ENCODE data around the gene RELB.

The RELB gene

GRCh38 chr19:45010306-45010705 lies 9.0 kb downstream of the RELB start:
- Histone ChIP-seq H3K9ac (ENCODE audit: low read depth, low read length) (no peak overlapping the region), H3K9me3 (ENCODE audit: insufficient read depth, low read length, severe bottlenecking) (no peaks in the 10 kb centered on the region)

GRCh38 chr19:45011959-45012358 lies 10.7 kb downstream of the RELB start:
- no peak overlapping the region for H3K9ac ChIP-seq (ENCODE audit: low read depth, low read length)
- no peaks in the 10 kb centered on the region for H3K9me3 ChIP-seq (ENCODE audit: insufficient read depth, low read length, severe bottlenecking)
- H2AFZ ChIP-seq (ENCODE audit: low read depth, low read length): no peak overlapping the region
- ATAC-seq (ENCODE audit: insufficient read depth, low read depth) (no peak), DNase-seq (no peak)
- no peaks in the 10 kb centered on the region for H3K27me3 ChIP-seq (ENCODE audit: insufficient read depth, low read length, poor library complexity)
- no peak for TF ChIP-seq EZH2 (IDR thresholded peaks at IDR 0.05; ENCODE audit: borderline replicate concordance, low read depth, low read length, severe bottlenecking)
- no peak for TF ChIP-seq CTCF (IDR thresholded peaks at IDR 0.05; ENCODE audit: borderline replicate concordance, extremely low read depth, low read length, poor library complexity, severe bottlenecking)
- H3K4me2 ChIP-seq (ENCODE audit: insufficient read depth, low read length): no peak overlapping the region
- H3K79me2 ChIP-seq (ENCODE audit: insufficient read depth, low read length): no peaks in the 10 kb centered on the region
- H3K27ac ChIP-seq (ENCODE audit: low read length): no peak overlapping the region
- no peak overlapping the region for H3K4me3 ChIP-seq (ENCODE audit: low read depth in 1 of 2, low read length in 2 of 2)
- no peaks in the 10 kb centered on the region for H3K36me3 ChIP-seq (ENCODE audit: insufficient read depth, low read length)
- no peaks in the 10 kb centered on the region for H3K4me1 ChIP-seq (ENCODE audit: insufficient read depth, low read length)
- H4K20me1 ChIP-seq (ENCODE audit: insufficient read depth, low read length): 0 out of 2 replicates have a peak, but pooled peaks cover 4% of the 10 kb centered on the region

More at GRCh38 chr19:45010306-45010705, 9.0 kb downstream of the RELB start:
- H3K79me2 ChIP-seq (ENCODE audit: insufficient read depth, low read length): no peaks in the 10 kb centered on the region
- no peaks in the 10 kb centered on the region for H3K36me3 ChIP-seq (ENCODE audit: insufficient read depth, low read length)
- no peaks in the 10 kb centered on the region for H3K4me1 ChIP-seq (ENCODE audit: insufficient read depth, low read length)
- no peak overlapping the region for H2AFZ ChIP-seq (ENCODE audit: low read depth, low read length)
- 0 out of 2 replicates have a peak, but pooled peaks cover 6% of the 10 kb centered on the region for H4K20me1 ChIP-seq (ENCODE audit: insufficient read depth, low read length)
- no peak overlapping the region for H3K27ac ChIP-seq (ENCODE audit: low read length)
- H3K27me3 ChIP-seq (ENCODE audit: insufficient read depth, low read length, poor library complexity): no peaks in the 10 kb centered on the region
- ATAC-seq (ENCODE audit: insufficient read depth, low read depth): no peak
- no peak overlapping the region for H3K4me3 ChIP-seq (ENCODE audit: low read depth in 1 of 2, low read length in 2 of 2)
- DNase-seq: no peak
- TF ChIP-seq EZH2 (IDR thresholded peaks at IDR 0.05; ENCODE audit: borderline replicate concordance, low read depth, low read length, severe bottlenecking) (no peak), CTCF (IDR thresholded peaks at IDR 0.05; ENCODE audit: borderline replicate concordance, extremely low read depth, low read length, poor library complexity, severe bottlenecking) (no peak)
- no peak overlapping the region for H3K4me2 ChIP-seq (ENCODE audit: insufficient read depth, low read length)

GRCh38 chr19:45016388-45017314 lies 15.4 kb downstream of the RELB start:
- Histone ChIP-seq H3K4me2 (ENCODE audit: insufficient read depth, low read length) (no peak overlapping the region), H3K27me3 (ENCODE audit: insufficient read depth, low read length, poor library complexity) (no peaks in the 10 kb centered on the region), H3K27ac (ENCODE audit: low read length) (no peak overlapping the region), H3K36me3 (ENCODE audit: insufficient read depth, low read length) (no peaks in the 10 kb centered on the region), H3K4me3 (ENCODE audit: low read depth in 1 of 2, low read length in 2 of 2) (no peak overlapping the region), H3K79me2 (ENCODE audit: insufficient read depth, low read length) (no peaks in the 10 kb centered on the region), H3K9ac (ENCODE audit: low read depth, low read length) (no peak overlapping the region), H3K9me3 (ENCODE audit: insufficient read depth, low read length, severe bottlenecking) (no peaks in the 10 kb centered on the region), H4K20me1 (ENCODE audit: insufficient read depth, low read length) (no peaks in the 10 kb centered on the region), H2AFZ (ENCODE audit: low read depth, low read length) (no peak overlapping the region), H3K4me1 (ENCODE audit: insufficient read depth, low read length) (no peaks in the 10 kb centered on the region)
- peak; percentile 69 for DNase-seq
- ATAC-seq (ENCODE audit: insufficient read depth, low read depth): peak; percentile 82
- TF ChIP-seq CTCF (IDR thresholded peaks at IDR 0.05; ENCODE audit: borderline replicate concordance, extremely low read depth, low read length, poor library complexity, severe bottlenecking): peak; percentile 78
- TF ChIP-seq EZH2 (IDR thresholded peaks at IDR 0.05; ENCODE audit: borderline replicate concordance, low read depth, low read length, severe bottlenecking): no peak
